CD4-positive, alpha-beta memory T cell (primary cell): ENCODE measurements around the gene DUOXA1. TPM values are rescaled to one million over a fixed set of nuclear protein-coding genes. Genes with fewer than 3 reads are reported as not detected.

Experiments
- CTCF ChIA-PET: fragments of 350-600 bp; sonication (Branson Sonifier 250); formaldehyde crosslinking; loops from one replicate; lab custom pipeline; 2021; ENCODE audit warnings: inconsistent platforms; ENCODE audit not compliant: partially characterized antibody; lab: Charles Lee
- POLR2A ChIA-PET: fragments of 350-600 bp; sonication (Branson Sonifier 250); formaldehyde crosslinking; loops from one replicate; lab custom pipeline; 2021; ENCODE audit not compliant: partially characterized antibody; lab: Charles Lee
- DNase-seq, 5 donors: peaks; one replicate each; pipeline versions ENCODE4 v3.0.0 to v3.0.0-alpha.2; 2020 to 2022; ENCODE audit warnings: mixed read lengths in 1 of 5
- H3K27ac ChIP-seq: one replicate; pipeline ENCODE4 v1.7.0; 2013; ENCODE audit warnings: low read depth, low read length
- H3K27me3 ChIP-seq: 2 replicates; pipeline ENCODE4 v1.7.0; 2013; ENCODE audit warnings: mild to moderate bottlenecking, low read length, moderate library complexity; ENCODE audit not compliant: insufficient read depth
- H3K36me3 ChIP-seq: 2 replicates; pipeline ENCODE4 v1.7.0; 2013; ENCODE audit warnings: mild to moderate bottlenecking, low read length, moderate library complexity; ENCODE audit not compliant: insufficient read depth
- H3K4me1 ChIP-seq: 2 replicates; pipeline ENCODE4 v1.7.0; 2013; ENCODE audit warnings: mild to moderate bottlenecking, low read length, moderate library complexity; ENCODE audit not compliant: insufficient read depth
- H3K4me3 ChIP-seq, 2 donors: one replicate each; pipeline ENCODE4 v1.7.0; 2013; ENCODE audit warnings: low read length in 2 of 2, mild to moderate bottlenecking in 1 of 2
- H3K9me3 ChIP-seq, 2 donors: one replicate each; pipeline ENCODE4 v1.7.0; 2013; ENCODE audit warnings: low read length in 2 of 2, control low read depth in 1 of 2; ENCODE audit not compliant: control insufficient read depth in 1 of 2
- H3K27ac Mint-ChIP-seq, 7 donors: one replicate each; pipeline ENCODE4 v1.8.0; 2020 to 2021; ENCODE audit warnings: mixed read lengths in 7 of 7, mild to moderate bottlenecking in 6 of 7, inconsistent platforms in 3 of 7, moderate library complexity in 3 of 7
- H3K27me3 Mint-ChIP-seq, 2 donors: one replicate each; pipeline ENCODE4 v1.8.0; 2020 to 2021; ENCODE audit warnings: mixed read lengths in 2 of 2
- H3K36me3 Mint-ChIP-seq, 2 donors: one replicate each; pipeline ENCODE4 v1.8.0; 2020 to 2021; ENCODE audit warnings: mixed read lengths in 2 of 2, inconsistent platforms in 1 of 2, mild to moderate bottlenecking in 1 of 2
- H3K4me1 Mint-ChIP-seq, 4 donors: one replicate each; pipeline ENCODE4 v1.8.0; 2020 to 2021; ENCODE audit warnings: mixed read lengths in 4 of 4, mild to moderate bottlenecking in 1 of 4
- H3K4me3 Mint-ChIP-seq, 8 donors: one replicate each; pipeline ENCODE4 v1.8.0; 2020 to 2021; ENCODE audit warnings: mixed read lengths in 8 of 8, mild to moderate bottlenecking in 7 of 8, moderate library complexity in 6 of 8, inconsistent platforms in 3 of 8
- H3K9me3 Mint-ChIP-seq, 8 donors: one replicate each; pipeline ENCODE4 v1.8.0; 2020 to 2021; ENCODE audit warnings: mixed read lengths in 8 of 8, mild to moderate bottlenecking in 5 of 8, inconsistent platforms in 3 of 8, moderate library complexity in 1 of 8
- intact Hi-C: fragments of 100-400 bp; cut with micrococcal nuclease; formaldehyde crosslinking; loops from one replicate; pipeline ENCODE4 v1.15.1; 2023
- polyA plus RNA-seq, 2 donors: library from polyadenylated mRNA; unstranded; fragments of 300-500 nt; fragmentation: Illumina TruSeq; gene quantifications; one replicate each; pipeline ENCODE4 v1.2.3, GENCODE V29; 2021
- total RNA-seq, 2 experiments: library from RNA; stranded (reverse); gene quantifications; one replicate each; pipeline ENCODE4 v1.2.3, GENCODE V29; 2021

The DUOXA1 gene
- total and polyA plus RNA-seq, 4 experiments from 2014 or later, result 0.23 to 0.97 TPM; not detected in 2

DNA sequence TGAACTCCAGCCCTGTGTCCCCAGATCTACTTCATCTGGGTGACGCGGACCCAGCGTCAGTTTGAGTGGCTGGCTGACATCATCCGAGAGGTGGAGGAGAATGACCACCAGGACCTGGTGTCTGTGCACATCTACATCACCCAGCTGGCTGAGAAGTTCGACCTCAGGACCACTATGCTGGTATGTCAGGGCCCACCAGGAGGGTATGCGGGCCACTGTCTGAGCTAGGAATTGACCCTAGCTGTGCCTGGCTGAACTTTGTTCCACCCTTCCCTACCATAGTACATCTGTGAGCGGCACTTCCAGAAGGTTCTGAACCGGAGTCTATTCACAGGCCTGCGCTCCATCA lies 33.8 kb upstream of the DUOXA1 start:
- no peaks in the 10 kb centered on the region for H3K27me3 Mint-ChIP-seq
- H3K27me3 ChIP-seq, result no peaks in the 10 kb centered on the region
- H3K27ac ChIP-seq, result no peak overlapping the region
- no peaks in the 10 kb centered on the region for H3K36me3 ChIP-seq
- intact Hi-C loops, result loop anchor here (1.0 kb wide), 2 partner anchors 236 to 294 kb away; no protein-coding TSS in a partner anchor
- H3K4me1 ChIP-seq, result peaks cover 21% of the 10 kb centered on the region
- ChIA-PET POLR2A (interaction anchor here (1.1 to 4.1 kb wide), 4 partner anchors 36 to 239 kb away, joined by 4 to 42 read pairs (median 6); a partner anchor contains a TSS), CTCF (interaction anchor here (0.8 to 6.1 kb wide), 34 partner anchors 8 to 451 kb away, joined by 3 to 77 read pairs (median 4); a partner anchor contains a TSS)
- no peak overlapping the region for H3K4me3 ChIP-seq
- no peaks in the 10 kb centered on the region for H3K9me3 Mint-ChIP-seq
- no peaks in the 10 kb centered on the region for H3K36me3 Mint-ChIP-seq
- peaks cover 8 to 20% (median 13%) of the 10 kb centered on the region in 4 donors for H3K4me1 Mint-ChIP-seq
- no peaks in the 10 kb centered on the region for H3K9me3 ChIP-seq
- no peak for DNase-seq
- H3K4me3 Mint-ChIP-seq, result peak overlapping the region in 2 of 8 donors; percentile 21 to 52
- peak overlapping the region in 3 of 7 donors; percentile 3 to 55 (median 30) for H3K27ac Mint-ChIP-seq

- H3K27ac Mint-ChIP-seq, result peak overlapping the region in 3 of 7 donors; percentile 30 to 79 (median 37)
- ChIA-PET POLR2A (interaction anchor here (1.1 to 4.1 kb wide), 4 partner anchors 37 to 239 kb away, joined by 4 to 42 read pairs (median 6); a partner anchor contains a TSS), CTCF (interaction anchor here (0.8 to 6.1 kb wide), 33 partner anchors 9 to 451 kb away, joined by 3 to 77 read pairs (median 4); a partner anchor contains a TSS)
- H3K9me3 Mint-ChIP-seq, result no peaks in the 10 kb centered on the region
- peak overlapping the region in 1 of 8 donors; percentile 21 for H3K4me3 Mint-ChIP-seq
- no peaks in the 10 kb centered on the region for H3K36me3 Mint-ChIP-seq
- Histone ChIP-seq H3K27ac (no peak overlapping the region), H3K27me3 (no peaks in the 10 kb centered on the region), H3K9me3 (no peaks in the 10 kb centered on the region), H3K4me1 (peaks cover 21% of the 10 kb centered on the region), H3K36me3 (no peaks in the 10 kb centered on the region), H3K4me3 (no peak overlapping the region)
- H3K27me3 Mint-ChIP-seq, result no peaks in the 10 kb centered on the region
- peaks cover 9 to 20% (median 14%) of the 10 kb centered on the region in 4 donors for H3K4me1 Mint-ChIP-seq
- DNase-seq, result peak in 4 of 5 donors; percentile 44 to 51 (median 47)
- intact Hi-C loops, result loop anchor here (1.0 kb wide), 2 partner anchors 236 to 294 kb away; no protein-coding TSS in a partner anchor
These were observed 33.3 kb upstream of the DUOXA1 start for GRCh38 chr15:45162771-45163507.

GRCh38 chr15:45161666-45162065 lies 32.0 kb upstream of the DUOXA1 start:
- Histone ChIP-seq H3K36me3 (no peaks in the 10 kb centered on the region), H3K4me1 (peaks cover 21% of the 10 kb centered on the region), H3K27ac (no peak overlapping the region), H3K27me3 (no peaks in the 10 kb centered on the region), H3K4me3 (no peak overlapping the region), H3K9me3 (no peaks in the 10 kb centered on the region)
- H3K36me3 Mint-ChIP-seq, result no peaks in the 10 kb centered on the region
- H3K27me3 Mint-ChIP-seq, result no peaks in the 10 kb centered on the region
- intact Hi-C loops, result no loop called here
- ChIA-PET POLR2A (no interaction called here), CTCF (interaction anchor here (0.7 to 6.1 kb wide), 7 partner anchors 10 to 269 kb away, joined by 3 to 77 read pairs (median 4); a partner anchor contains a TSS)
- DNase-seq, result no peak
- H3K27ac Mint-ChIP-seq, result no peak overlapping the region
- H3K9me3 Mint-ChIP-seq, result no peaks in the 10 kb centered on the region
- peaks cover 9 to 20% (median 14%) of the 10 kb centered on the region in 4 donors for H3K4me1 Mint-ChIP-seq
- no peak overlapping the region for H3K4me3 Mint-ChIP-seq

DNA sequence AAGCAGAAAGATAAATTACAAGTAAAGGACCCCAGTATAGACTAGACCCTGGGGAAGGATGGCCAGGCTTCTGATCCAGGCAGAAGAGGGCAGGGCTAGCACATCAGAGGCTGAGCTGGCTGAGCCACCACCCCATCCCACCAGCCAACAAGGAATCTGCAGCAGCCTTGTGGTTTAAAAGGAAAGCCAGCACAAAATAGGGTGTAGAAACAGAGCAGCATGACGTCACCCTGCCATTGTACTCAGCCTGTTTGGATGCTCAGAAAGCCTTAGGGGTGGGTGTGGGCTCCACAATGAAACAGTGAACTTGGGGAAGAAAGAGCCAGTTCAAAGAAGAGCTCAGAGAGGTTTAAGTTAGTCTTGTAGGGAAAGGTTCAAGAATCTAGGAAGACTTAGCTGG lies 28.3 kb upstream of the DUOXA1 start:
- CTCF ChIA-PET, result interaction anchor here (0.9 to 1.6 kb wide), 4 partner anchors 10 to 299 kb away, joined by 3 to 4 read pairs (median 4); no protein-coding TSS in a partner anchor
- H3K27me3 Mint-ChIP-seq, result no peaks in the 10 kb centered on the region
- H3K36me3 ChIP-seq, result no peaks in the 10 kb centered on the region
- H3K4me1 Mint-ChIP-seq, result peaks cover 0 to 20% (median 4%) of the 10 kb centered on the region in 4 donors
- DNase-seq, result no peak
- H3K4me1 ChIP-seq, result no peaks in the 10 kb centered on the region
- H3K9me3 ChIP-seq, result no peaks in the 10 kb centered on the region
- intact Hi-C loops, result no loop called here
- H3K4me3 ChIP-seq, result no peak overlapping the region
- H3K27ac Mint-ChIP-seq, result peak overlapping the region in 2 of 7 donors; percentile 52 to 53
- no peak overlapping the region for H3K27ac ChIP-seq
- no peaks in the 10 kb centered on the region for H3K27me3 ChIP-seq
- POLR2A ChIA-PET, result interaction anchor here (0.6 kb wide), 1 partner anchor 20 kb away, joined by 3 read pairs; no protein-coding TSS in a partner anchor
- no peak overlapping the region for H3K4me3 Mint-ChIP-seq
- H3K9me3 Mint-ChIP-seq, result no peaks in the 10 kb centered on the region
- H3K36me3 Mint-ChIP-seq, result no peaks in the 10 kb centered on the region

GRCh38 chr15:45156744-45157455 lies 27.2 kb upstream of the DUOXA1 start:
- no peaks in the 10 kb centered on the region for H3K36me3 ChIP-seq
- intact Hi-C loops, result no loop called here
- Mint-ChIP-seq H3K9me3 (peaks cover 0 to 2% (median 0%) of the 10 kb centered on the region in 8 donors), H3K27ac (peak overlapping the region in 2 of 7 donors; percentile 61 to 86), H3K27me3 (no peaks in the 10 kb centered on the region), H3K4me1 (peaks cover 0 to 20% (median 5%) of the 10 kb centered on the region in 4 donors), H3K4me3 (no peak overlapping the region), H3K36me3 (peaks cover 3 to 6% of the 10 kb centered on the region in 2 donors)
- H3K27me3 ChIP-seq, result no peaks in the 10 kb centered on the region
- H3K9me3 ChIP-seq, result no peaks in the 10 kb centered on the region
- H3K27ac ChIP-seq, result no peak overlapping the region
- POLR2A ChIA-PET, result interaction anchor here (1.1 kb wide), 1 partner anchor 10 kb away, joined by 3 read pairs; no protein-coding TSS in a partner anchor
- no peaks in the 10 kb centered on the region for H3K4me1 ChIP-seq
- no peak for DNase-seq
- CTCF ChIA-PET, result interaction anchor here (1.4 kb wide), 1 partner anchor 105 kb away, joined by 3 read pairs; no protein-coding TSS in a partner anchor
- no peak overlapping the region for H3K4me3 ChIP-seq

DNA sequence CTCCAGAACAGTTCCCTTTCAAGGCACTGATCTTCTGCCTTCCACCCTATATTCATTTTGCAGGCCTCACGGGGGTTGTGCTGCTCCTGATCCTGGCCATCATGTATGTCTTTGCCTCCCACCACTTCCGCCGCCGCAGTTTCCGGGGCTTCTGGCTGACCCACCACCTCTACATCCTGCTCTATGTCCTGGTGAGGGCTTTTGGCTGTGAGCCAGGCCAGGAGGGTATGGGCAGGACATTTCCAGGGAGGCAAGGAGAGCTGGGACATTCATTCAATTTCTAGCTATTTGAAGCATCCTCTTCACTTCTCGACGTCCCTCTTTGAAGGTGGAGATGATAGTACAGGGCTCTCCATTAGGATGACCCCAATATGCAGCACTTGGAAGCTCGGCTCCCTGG lies 26.1 kb upstream of the DUOXA1 start:
- ChIA-PET CTCF (interaction anchor here (1.4 kb wide), 1 partner anchor 106 kb away, joined by 3 read pairs; no protein-coding TSS in a partner anchor), POLR2A (interaction anchor here (0.7 kb wide), 1 partner anchor 51 kb away, joined by 3 read pairs; no protein-coding TSS in a partner anchor)
- no peaks in the 10 kb centered on the region for H3K4me1 ChIP-seq
- Mint-ChIP-seq H3K27ac (peak overlapping the region in 1 of 7 donors; percentile 70), H3K4me1 (peaks cover 0 to 18% (median 4%) of the 10 kb centered on the region in 4 donors), H3K36me3 (peaks cover 6 to 7% of the 10 kb centered on the region in 2 donors), H3K4me3 (no peak overlapping the region), H3K9me3 (peaks cover 0 to 2% (median 0%) of the 10 kb centered on the region in 8 donors), H3K27me3 (no peaks in the 10 kb centered on the region)
- intact Hi-C loops, result no loop called here
- no peak for DNase-seq
- no peak overlapping the region for H3K4me3 ChIP-seq
- no peaks in the 10 kb centered on the region for H3K36me3 ChIP-seq
- no peak overlapping the region for H3K27ac ChIP-seq
- no peaks in the 10 kb centered on the region for H3K27me3 ChIP-seq
- no peaks in the 10 kb centered on the region for H3K9me3 ChIP-seq
